NT2/D1 (cell line): ENCODE results near the gene NXPH4.

Experiments used
- SUZ12 ChIP-seq: IDR thresholded peaks from 2 replicates; pipeline ENCODE4 v1.6.1; 2011; ENCODE audit not compliant: insufficient read length, insufficient read depth; ENCODE audit errors: extremely low read depth
- ZNF274 ChIP-seq: IDR thresholded peaks from 2 replicates; pipeline ENCODE4 v1.6.1; 2011; ENCODE audit warnings: mild to moderate bottlenecking, low read depth, low read length

- TF ChIP-seq SUZ12 (no peak), ZNF274 (no peak)
Observed at GRCh38 chr12:57203201-57203600, 13.4 kb upstream of the NXPH4 start.
